Activated CD4-positive, CD25-positive, alpha-beta regulatory T cell treated with anti-CD3 and anti-CD28 coated beads, Interleukin-2, amount 50 U/mL, for 16 hours (primary cell): Measurements from ENCODE around the gene KIF3B.
"Not testable (repeated sequence)": the region's sequence is repeated elsewhere in the genome, so short reads cannot be mapped to it uniquely, and the experiment has no call there.

Experiments used
- DNase-seq: peaks from one replicate; pipeline ENCODE4 v3.0.0-alpha.2; 2020; ENCODE audit warnings: low read depth, low spot score

KIF3B gene

DNA sequence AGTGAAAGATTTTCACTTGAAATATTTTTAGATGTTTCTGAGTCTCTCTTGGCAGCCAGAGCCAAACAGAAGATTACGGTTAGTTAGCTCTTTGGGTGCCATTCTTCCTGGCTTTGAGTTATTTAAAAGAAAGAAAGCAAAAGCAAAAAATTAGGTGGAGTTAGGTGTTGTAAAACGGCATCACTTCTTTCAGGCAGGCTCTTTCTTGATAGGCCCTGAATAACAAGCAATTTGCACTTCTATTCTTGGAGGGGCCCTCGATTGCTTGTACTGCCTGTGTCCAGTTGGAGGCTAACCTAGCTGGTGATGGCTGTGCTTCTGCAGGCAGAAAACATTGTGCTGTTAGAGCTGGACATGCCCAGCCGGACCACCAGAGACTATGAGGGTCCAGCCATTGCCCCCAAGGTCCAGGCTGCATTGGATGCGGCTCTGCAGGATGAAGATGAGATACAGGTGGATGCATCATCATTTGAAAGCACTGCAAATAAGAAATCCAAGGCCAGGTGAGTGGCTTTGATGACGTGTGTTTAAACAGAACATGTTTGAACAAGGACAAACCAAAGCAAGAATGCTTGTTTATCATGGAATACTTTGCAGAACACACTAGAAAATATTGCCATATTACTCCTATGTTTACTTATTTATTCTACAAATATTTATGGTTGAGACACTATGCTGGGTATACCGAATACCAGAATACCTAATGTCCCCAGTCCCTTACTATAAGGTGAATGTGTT is 52.5 kb downstream of the KIF3B start:
- DNase-seq: no peak

DNA sequence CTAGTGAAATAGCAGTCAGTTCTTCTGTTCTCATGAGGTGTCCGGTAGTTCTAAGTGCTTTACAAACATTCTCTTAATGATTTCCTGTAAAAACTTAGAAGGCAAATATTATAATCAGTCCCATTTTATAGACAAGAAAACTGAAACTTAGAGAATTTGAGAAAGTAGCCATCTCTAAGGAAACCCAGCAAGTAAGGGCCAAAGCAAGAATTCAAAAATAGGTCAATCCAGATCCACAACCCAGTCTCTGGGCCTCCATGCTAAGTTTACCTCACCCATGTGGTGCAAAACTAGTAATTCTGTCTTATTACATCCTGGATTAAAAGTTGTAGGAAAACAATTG is 53.1 kb downstream of the KIF3B start:
- no peak for DNase-seq

DNA sequence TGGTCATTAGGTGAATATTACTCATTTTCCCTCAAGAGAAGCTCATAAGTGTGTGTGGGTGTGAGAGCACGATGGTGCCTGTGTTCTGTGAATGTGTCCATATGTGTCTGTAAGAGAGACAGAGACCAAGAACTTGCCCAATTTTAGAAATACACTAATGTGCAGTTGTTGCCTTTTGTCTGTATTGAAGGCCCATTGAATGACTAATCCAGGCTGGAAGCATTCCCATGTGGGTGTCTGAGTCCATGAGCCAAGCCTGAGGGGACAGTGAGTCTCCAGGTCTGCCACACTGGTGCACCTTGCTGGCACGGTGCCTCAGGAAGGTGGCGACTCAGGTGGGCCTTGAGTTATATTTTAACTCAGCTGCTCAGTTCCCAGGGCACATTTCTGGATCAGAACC is 55.2 kb downstream of the KIF3B start:
- no peak for DNase-seq

GRCh38 chr20:32333181-32333987 is 55.9 kb downstream of the KIF3B start:
- no peak for DNase-seq

GRCh38 chr20:32333988-32334885 is 56.8 kb downstream of the KIF3B start:
- peak; percentile 28 for DNase-seq

- no peak for DNase-seq
Measured at GRCh38 chr20:32336918-32337347, 59.5 kb downstream of the KIF3B start.

DNA sequence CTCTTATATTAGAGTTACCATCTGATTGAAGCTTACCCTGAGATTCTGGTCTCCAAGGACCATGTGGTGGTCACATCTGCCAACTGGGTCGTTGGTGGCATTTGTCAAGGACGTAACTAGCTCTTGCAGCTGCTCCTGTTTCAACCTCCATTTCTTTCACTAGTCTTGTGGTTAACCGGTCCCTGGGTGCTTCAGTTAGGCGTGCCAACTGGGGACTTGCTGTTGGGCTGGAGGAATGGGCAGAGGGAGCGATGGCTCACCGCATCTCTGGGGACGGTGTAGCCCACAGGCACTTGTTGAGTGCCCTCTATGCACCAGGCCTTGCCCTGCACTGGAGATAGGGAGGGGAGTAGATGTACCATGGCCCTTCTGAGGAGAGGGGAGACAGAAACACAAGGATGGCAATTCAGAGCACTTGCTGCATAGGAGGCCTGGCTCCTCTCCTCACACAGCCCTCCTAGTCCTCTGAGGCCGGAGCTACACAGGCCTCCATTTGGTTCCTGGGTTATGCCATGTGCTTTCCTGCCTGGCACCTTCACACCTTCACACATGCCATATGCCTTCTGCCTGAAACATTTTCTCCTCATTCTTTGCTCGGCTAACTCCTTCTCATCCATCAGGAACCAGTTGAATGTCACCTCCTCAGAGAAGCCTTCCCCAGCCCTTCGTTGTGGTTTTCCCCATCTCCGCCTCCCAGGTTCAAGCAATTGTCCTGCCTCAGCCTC is 60.6 kb downstream of the KIF3B start:
- no peak for DNase-seq

DNA sequence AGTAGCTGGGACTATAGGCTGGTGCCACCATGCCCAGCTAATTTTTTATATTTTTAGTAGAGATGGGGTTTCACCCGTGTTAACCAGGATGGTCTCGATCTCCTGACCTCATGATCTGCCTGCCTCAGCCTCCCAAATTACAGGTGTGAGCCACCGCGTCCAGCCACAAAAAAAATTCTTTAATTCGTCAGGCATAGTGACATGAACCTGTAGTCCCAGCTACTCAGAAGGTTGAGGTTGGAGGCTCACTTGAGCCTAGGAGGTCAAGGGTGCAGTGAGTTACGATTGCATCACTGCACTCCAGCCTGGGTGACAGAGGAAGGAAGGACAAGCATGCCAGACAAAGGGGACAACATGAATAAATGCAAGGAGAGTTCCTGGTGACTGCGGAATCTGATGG is 61.2 kb downstream of the KIF3B start:
- no peak for DNase-seq

DNA sequence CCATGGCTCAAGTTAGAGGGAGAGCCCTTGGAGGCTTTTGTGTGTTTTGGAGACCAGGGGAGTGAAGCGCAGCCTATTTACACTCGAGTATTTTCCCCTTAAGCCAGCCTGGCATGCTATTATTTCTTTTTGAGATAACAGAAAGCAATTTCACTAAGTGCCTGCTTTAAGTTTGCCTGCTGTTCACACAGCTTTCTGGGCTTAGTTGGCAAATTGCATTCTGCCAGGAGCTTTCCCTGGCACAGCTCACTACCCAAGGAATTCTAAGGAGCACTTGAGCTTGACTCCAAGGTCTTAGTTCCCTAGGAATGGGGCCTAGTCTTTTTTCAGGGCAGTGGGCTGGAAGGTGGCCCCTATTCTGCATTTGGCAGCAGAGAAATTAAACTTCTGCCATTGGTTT is 61.7 kb downstream of the KIF3B start:
- no peak for DNase-seq

DNA sequence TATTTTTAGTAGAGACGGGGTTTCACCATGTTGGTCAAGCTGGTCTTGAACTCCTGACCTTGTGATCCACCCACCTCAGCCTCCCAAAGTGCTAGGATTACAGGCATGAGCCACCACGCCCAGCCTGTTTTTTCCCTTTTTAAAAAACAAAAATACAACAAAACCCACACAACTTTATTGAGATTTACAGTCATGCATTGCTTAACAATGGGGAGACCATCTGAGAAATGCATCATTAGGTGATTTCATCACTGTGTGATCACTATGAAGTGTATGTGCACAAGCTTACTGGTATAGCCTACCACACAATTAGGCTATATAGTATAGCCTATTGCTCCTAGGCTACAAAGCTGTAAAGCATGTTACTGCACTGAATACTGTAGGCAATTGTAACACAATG is 63.6 kb downstream of the KIF3B start:
- not testable (repeated sequence) for DNase-seq

- no peak for DNase-seq
Measured at GRCh38 chr20:32343439-32343838, 66.0 kb downstream of the KIF3B start.

GRCh38 chr20:32344835-32345506 is 67.5 kb downstream of the KIF3B start:
- DNase-seq: no peak

- no peak for DNase-seq
Measured at GRCh38 chr20:32348207-32348606, 70.8 kb downstream of the KIF3B start.

GRCh38 chr20:32350421-32350820 is 73.0 kb downstream of the KIF3B start:
- DNase-seq: no peak

GRCh38 chr20:32352121-32352720 is 74.8 kb downstream of the KIF3B start:
- DNase-seq: no peak

GRCh38 chr20:32353848-32354496 is 76.5 kb downstream of the KIF3B start:
- DNase-seq: no peak

GRCh38 chr20:32354592-32355416 is 77.4 kb downstream of the KIF3B start:
- no peak for DNase-seq

DNA sequence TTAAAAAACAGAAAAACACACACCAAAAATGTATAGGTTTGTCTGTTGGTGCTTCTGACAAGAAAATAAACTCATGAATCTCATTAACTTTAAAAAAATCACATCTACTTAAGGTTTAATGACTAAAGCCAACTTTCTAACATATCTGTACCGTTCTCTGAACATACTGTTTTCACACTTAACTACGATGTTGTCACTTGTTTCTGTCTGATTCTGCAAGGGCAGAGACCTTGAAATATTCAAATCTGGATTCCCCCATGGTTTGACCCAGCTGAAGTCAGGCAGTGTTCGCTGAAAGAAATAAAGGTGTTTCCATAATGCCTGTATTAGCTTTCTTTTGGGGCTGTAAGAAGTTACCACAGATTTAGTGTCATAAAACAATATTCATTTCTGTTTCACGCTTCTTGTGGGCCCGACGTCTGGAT is 78.0 kb downstream of the KIF3B start:
- DNase-seq: no peak
